LNCaP clone FGC (cell line): ENCODE results near the gene NEK9.
A peak's percentile ranks its signal among the peaks of the same experiment; 100 is the strongest.

ENCODE experiments used
- DNase-seq: peaks from one replicate; pipeline ENCODE4 v3.0.0-alpha.2; 2011; ENCODE audit warnings: low read depth
- H3K4me3 ChIP-seq: 2 replicates; pipeline ENCODE4 v1.5.1; 2011; ENCODE audit warnings: mild to moderate bottlenecking, low read depth, low read length, control low read depth
- CTCF ChIP-seq: IDR thresholded peaks from 2 replicates; pipeline ENCODE4 v1.5.1; 2012; ENCODE audit warnings: mild to moderate bottlenecking; ENCODE audit not compliant: control insufficient read depth, insufficient read depth; ENCODE audit errors: extremely low read depth

Gene NEK9

DNA sequence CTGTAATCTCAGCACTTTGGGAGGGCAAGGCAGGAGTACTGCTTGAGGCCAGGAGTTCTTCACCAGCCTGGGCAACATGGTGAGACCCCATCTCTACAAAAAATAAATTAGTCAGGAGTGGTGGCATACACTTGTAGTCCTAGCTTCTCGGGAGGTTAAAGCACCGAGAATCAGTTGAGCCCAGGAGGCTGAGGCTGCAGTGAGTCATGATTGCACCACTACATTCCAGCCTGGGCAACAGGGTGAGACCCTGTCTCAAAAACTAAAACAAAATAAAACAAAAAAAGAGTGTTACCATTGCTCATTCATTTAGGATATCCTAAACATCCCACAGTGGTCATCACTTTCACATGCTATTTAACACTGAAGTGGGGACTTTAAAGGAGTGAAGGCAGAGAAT lies 7.8 kb downstream of the NEK9 start:
- no peak overlapping the region for H3K4me3 ChIP-seq
- no peak for DNase-seq
- no peak for TF ChIP-seq CTCF

GRCh38 chr14:75113932-75114539 lies 12.8 kb downstream of the NEK9 start:
- no peak for TF ChIP-seq CTCF
- no peak for DNase-seq
- H3K4me3 ChIP-seq: no peak overlapping the region

- DNase-seq: no peak
- no peak for TF ChIP-seq CTCF
- no peak overlapping the region for H3K4me3 ChIP-seq
Measured at GRCh38 chr14:75109877-75110276, 17.0 kb downstream of the NEK9 start.

GRCh38 chr14:75107186-75107585 lies 19.7 kb downstream of the NEK9 start:
- H3K4me3 ChIP-seq: no peak overlapping the region
- DNase-seq: no peak
- no peak for TF ChIP-seq CTCF

DNA sequence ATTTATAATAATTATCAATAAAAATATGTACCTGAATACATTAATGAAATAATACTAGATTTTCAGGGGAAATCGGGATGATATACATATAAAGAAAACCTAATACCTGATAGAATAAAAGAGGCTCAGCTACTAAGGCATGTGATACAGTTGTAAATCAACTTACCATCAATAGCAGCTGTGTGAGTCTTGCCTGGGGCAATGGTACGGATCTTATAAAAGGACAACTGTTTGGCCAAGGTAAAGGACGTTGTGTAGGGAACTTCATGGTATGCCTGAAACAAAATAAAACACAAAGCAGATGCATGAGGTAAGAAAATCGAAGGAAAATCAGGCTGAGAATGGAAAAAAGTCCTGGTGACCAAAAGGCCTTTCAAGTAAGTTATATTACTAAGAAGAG lies 25.4 kb downstream of the NEK9 start:
- H3K4me3 ChIP-seq: peak overlapping the region; percentile 22; the same call in 1 of the 2 replicates
- peak; percentile 77 for DNase-seq
- no peak for TF ChIP-seq CTCF

GRCh38 chr14:75098682-75099081 lies 28.2 kb downstream of the NEK9 start:
- DNase-seq: no peak
- no peak for TF ChIP-seq CTCF
- no peak overlapping the region for H3K4me3 ChIP-seq

GRCh38 chr14:75098212-75098611 lies 28.6 kb downstream of the NEK9 start:
- no peak for TF ChIP-seq CTCF
- no peak for DNase-seq
- no peak overlapping the region for H3K4me3 ChIP-seq
